ENCODE measurements around the gene NDUFS8.

The NDUFS8 gene

DNA sequence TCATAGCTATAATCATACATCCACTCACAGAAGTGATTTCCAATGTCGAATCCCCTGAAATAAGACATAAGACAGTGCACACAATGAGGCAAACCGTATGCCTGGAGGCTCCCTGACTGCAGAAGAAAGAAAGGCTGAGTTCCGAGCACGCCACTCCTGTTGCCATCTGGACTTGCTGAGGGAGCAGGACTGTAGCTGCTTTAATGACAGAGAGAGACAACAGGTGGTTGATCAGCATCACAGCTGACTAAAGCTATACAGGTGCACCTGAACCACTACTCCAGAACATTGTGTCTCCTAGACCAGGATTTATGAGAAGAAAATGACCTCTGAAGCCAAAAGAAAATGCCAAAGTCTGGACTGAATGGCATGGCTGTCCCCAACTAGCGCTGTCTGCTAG is 35.4 kb downstream of the NDUFS8 start:
- H3K4me3 ChIP-seq (ENCODE audit: low read depth, low read length) = no peak overlapping the region
- H3K9ac ChIP-seq (ENCODE audit: low read length) = no peak overlapping the region
- no peak overlapping the region for H2AK5ac ChIP-seq (ENCODE audit: low read length)
- peaks cover 60 to 75% of the 10 kb centered on the region in 2 experiments for H3K36me3 ChIP-seq (ENCODE audit: control insufficient read depth in 1 of 2, insufficient read depth in 2 of 2, low read length in 2 of 2)
- no peak overlapping the region for H3K18ac ChIP-seq (ENCODE audit: low read length)
- DNase-seq = no peak
- no peaks in the 10 kb centered on the region for H3K79me1 ChIP-seq (ENCODE audit: low read length)
- no peak overlapping the region for H3K4me2 ChIP-seq (ENCODE audit: low read length)
- H3K23ac ChIP-seq (ENCODE audit: low read length) = no peak overlapping the region
- no peaks in the 10 kb centered on the region for H3K9me3 ChIP-seq (ENCODE audit: insufficient read depth, low read depth, low read length)
- no CpG with 5 or more reads among the region's 5 CpGs for WGBS (ENCODE audit: extremely low coverage, insufficient coverage, insufficient read length)
- no peak overlapping the region for H3K14ac ChIP-seq (ENCODE audit: low read length)
- H3K27me3 ChIP-seq (ENCODE audit: insufficient read depth, low read length) = no peaks in the 10 kb centered on the region
- H2BK12ac ChIP-seq (ENCODE audit: low read length) = no peak overlapping the region
- H3K4ac ChIP-seq (ENCODE audit: low read depth, low read length) = no peak overlapping the region
- H2AFZ ChIP-seq (ENCODE audit: insufficient read depth, low read length, poor library complexity) = no peak overlapping the region
- H4K8ac ChIP-seq (ENCODE audit: low read depth, low read length) = no peak overlapping the region
- no peaks in the 10 kb centered on the region for H3K79me2 ChIP-seq (ENCODE audit: control insufficient read depth, insufficient read depth, low read length, poor library complexity)
- H3K27ac ChIP-seq (ENCODE audit: low read depth, low read length) = no peak overlapping the region
- no peak overlapping the region for H2BK120ac ChIP-seq (ENCODE audit: insufficient read depth, low read length, poor library complexity)
- no peaks in the 10 kb centered on the region for H3K4me1 ChIP-seq (ENCODE audit: control insufficient read depth in 1 of 2, insufficient read depth in 2 of 2, low read length in 2 of 2)
- no peak overlapping the region for H2BK5ac ChIP-seq (ENCODE audit: low read depth, low read length, poor library complexity)
- H4K91ac ChIP-seq (ENCODE audit: low read depth, low read length) = no peak overlapping the region
- no peak overlapping the region for H4K12ac ChIP-seq (ENCODE audit: low read depth, low read length)

GRCh38 chr11:68066742-68067141 is 36.3 kb downstream of the NDUFS8 start:
- Histone ChIP-seq H2AFZ (ENCODE audit: insufficient read depth, low read length, poor library complexity) (no peak overlapping the region), H3K18ac (ENCODE audit: low read length) (no peak overlapping the region), H3K23ac (ENCODE audit: low read length) (no peak overlapping the region), H4K8ac (ENCODE audit: low read depth, low read length) (no peak overlapping the region), H3K4me1 (ENCODE audit: control insufficient read depth in 1 of 2, insufficient read depth in 2 of 2, low read length in 2 of 2) (no peaks in the 10 kb centered on the region), H3K27ac (ENCODE audit: low read depth, low read length) (no peak overlapping the region), H3K79me2 (ENCODE audit: control insufficient read depth, insufficient read depth, low read length, poor library complexity) (no peaks in the 10 kb centered on the region), H3K27me3 (ENCODE audit: insufficient read depth, low read length) (no peaks in the 10 kb centered on the region), H2BK120ac (ENCODE audit: insufficient read depth, low read length, poor library complexity) (no peak overlapping the region), H3K9me3 (ENCODE audit: insufficient read depth, low read depth, low read length) (no peaks in the 10 kb centered on the region), H3K4ac (ENCODE audit: low read depth, low read length) (no peak overlapping the region), H3K36me3 (ENCODE audit: control insufficient read depth in 1 of 2, insufficient read depth in 2 of 2, low read length in 2 of 2) (peaks cover 61 to 77% of the 10 kb centered on the region in 2 experiments), H2AK5ac (ENCODE audit: low read length) (no peak overlapping the region), H2BK5ac (ENCODE audit: low read depth, low read length, poor library complexity) (no peak overlapping the region), H3K14ac (ENCODE audit: low read length) (no peak overlapping the region), H3K4me2 (ENCODE audit: low read length) (no peak overlapping the region), H4K91ac (ENCODE audit: low read depth, low read length) (no peak overlapping the region), H3K9ac (ENCODE audit: low read length) (no peak overlapping the region), H3K79me1 (ENCODE audit: low read length) (no peaks in the 10 kb centered on the region), H4K12ac (ENCODE audit: low read depth, low read length) (no peak overlapping the region), H3K4me3 (ENCODE audit: low read depth, low read length) (no peak overlapping the region), H2BK12ac (ENCODE audit: low read length) (no peak overlapping the region)
- WGBS (ENCODE audit: extremely low coverage, insufficient coverage, insufficient read length) = no CpG with 5 or more reads among the region's 3 CpGs
- no peak for DNase-seq

GRCh38 chr11:68067991-68068390 is 37.5 kb downstream of the NDUFS8 start:
- no peaks in the 10 kb centered on the region for H3K4me1 ChIP-seq (ENCODE audit: control insufficient read depth in 1 of 2, insufficient read depth in 2 of 2, low read length in 2 of 2)
- H3K9ac ChIP-seq (ENCODE audit: low read length) = no peak overlapping the region
- H3K18ac ChIP-seq (ENCODE audit: low read length) = no peak overlapping the region
- no peak overlapping the region for H3K4ac ChIP-seq (ENCODE audit: low read depth, low read length)
- no peak overlapping the region for H4K91ac ChIP-seq (ENCODE audit: low read depth, low read length)
- H3K79me2 ChIP-seq (ENCODE audit: control insufficient read depth, insufficient read depth, low read length, poor library complexity) = no peaks in the 10 kb centered on the region
- H3K27me3 ChIP-seq (ENCODE audit: insufficient read depth, low read length) = no peaks in the 10 kb centered on the region
- peaks cover 52 to 72% of the 10 kb centered on the region in 2 experiments for H3K36me3 ChIP-seq (ENCODE audit: control insufficient read depth in 1 of 2, insufficient read depth in 2 of 2, low read length in 2 of 2)
- H2BK5ac ChIP-seq (ENCODE audit: low read depth, low read length, poor library complexity) = no peak overlapping the region
- no peak overlapping the region for H2BK120ac ChIP-seq (ENCODE audit: insufficient read depth, low read length, poor library complexity)
- no peak overlapping the region for H4K12ac ChIP-seq (ENCODE audit: low read depth, low read length)
- H4K8ac ChIP-seq (ENCODE audit: low read depth, low read length) = no peak overlapping the region
- H2AFZ ChIP-seq (ENCODE audit: insufficient read depth, low read length, poor library complexity) = no peak overlapping the region
- H3K23ac ChIP-seq (ENCODE audit: low read length) = no peak overlapping the region
- no peak overlapping the region for H3K4me2 ChIP-seq (ENCODE audit: low read length)
- H3K9me3 ChIP-seq (ENCODE audit: insufficient read depth, low read depth, low read length) = no peaks in the 10 kb centered on the region
- no peak overlapping the region for H3K14ac ChIP-seq (ENCODE audit: low read length)
- no peaks in the 10 kb centered on the region for H3K79me1 ChIP-seq (ENCODE audit: low read length)
- no peak overlapping the region for H2BK12ac ChIP-seq (ENCODE audit: low read length)
- no peak overlapping the region for H2AK5ac ChIP-seq (ENCODE audit: low read length)
- no peak for DNase-seq
- WGBS (ENCODE audit: extremely low coverage, insufficient coverage, insufficient read length) = no CpG with 5 or more reads among the region's 5 CpGs
- H3K4me3 ChIP-seq (ENCODE audit: low read depth, low read length) = no peak overlapping the region
- no peak overlapping the region for H3K27ac ChIP-seq (ENCODE audit: low read depth, low read length)

DNA sequence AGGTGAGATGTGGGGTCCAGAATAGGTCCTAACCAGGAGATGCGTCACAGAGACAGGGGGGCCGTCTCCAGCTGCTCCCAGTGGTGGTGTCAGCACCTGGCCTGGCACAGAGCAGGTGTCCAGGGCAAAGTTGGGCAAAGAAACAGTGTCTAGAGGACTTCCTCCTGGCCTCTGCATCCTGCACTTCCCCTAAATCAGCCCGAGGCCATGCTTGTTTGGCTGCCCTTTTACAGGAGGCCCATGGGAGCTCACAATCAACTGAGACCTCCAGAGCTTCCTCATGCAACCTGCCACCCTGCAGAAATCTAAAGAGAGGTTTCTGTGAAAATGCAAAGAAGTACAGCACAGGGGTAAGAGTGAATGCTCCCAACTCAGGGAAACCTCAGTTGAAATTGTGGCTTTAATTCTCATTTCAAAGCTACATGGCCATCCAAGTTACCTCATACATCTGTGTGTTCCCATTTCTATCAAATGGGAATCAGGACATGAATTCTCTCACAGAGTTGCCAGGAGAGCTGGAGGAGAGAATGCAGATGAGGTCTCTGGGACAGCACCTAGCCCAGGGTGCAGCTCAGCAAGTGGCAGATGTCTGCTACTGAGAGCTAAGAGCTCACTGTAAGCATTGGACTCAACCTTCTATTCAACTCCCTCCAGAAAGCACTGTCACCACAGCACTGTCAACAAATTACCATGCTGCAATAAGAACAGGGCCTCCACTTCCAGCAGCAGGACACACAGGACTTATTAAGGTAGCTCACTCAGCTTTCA is 41.0 kb downstream of the NDUFS8 start:
- no peak overlapping the region for H3K18ac ChIP-seq (ENCODE audit: low read length)
- no CpG with 5 or more reads among the region's 3 CpGs for WGBS (ENCODE audit: extremely low coverage, insufficient coverage, insufficient read length)

More for the DNA sequence above, 41.0 kb downstream of the NDUFS8 start:
- Histone ChIP-seq H3K79me2 (ENCODE audit: control insufficient read depth, insufficient read depth, low read length, poor library complexity) (no peaks in the 10 kb centered on the region), H2BK12ac (ENCODE audit: low read length) (no peak overlapping the region), H3K79me1 (ENCODE audit: low read length) (no peaks in the 10 kb centered on the region), H3K4me2 (ENCODE audit: low read length) (no peak overlapping the region), H3K9ac (ENCODE audit: low read length) (peak overlapping the region; percentile 20), H3K4me3 (ENCODE audit: low read depth, low read length) (no peak overlapping the region), H3K14ac (ENCODE audit: low read length) (no peak overlapping the region), H2AK5ac (ENCODE audit: low read length) (no peak overlapping the region), H3K36me3 (ENCODE audit: control insufficient read depth in 1 of 2, insufficient read depth in 2 of 2, low read length in 2 of 2) (peaks cover 44 to 63% of the 10 kb centered on the region in 2 experiments), H4K91ac (ENCODE audit: low read depth, low read length) (no peak overlapping the region), H3K23ac (ENCODE audit: low read length) (no peak overlapping the region), H3K4ac (ENCODE audit: low read depth, low read length) (no peak overlapping the region), H4K12ac (ENCODE audit: low read depth, low read length) (no peak overlapping the region), H3K4me1 (ENCODE audit: control insufficient read depth in 1 of 2, insufficient read depth in 2 of 2, low read length in 2 of 2) (no peaks in the 10 kb centered on the region), H2AFZ (ENCODE audit: insufficient read depth, low read length, poor library complexity) (no peak overlapping the region), H3K9me3 (ENCODE audit: insufficient read depth, low read depth, low read length) (no peaks in the 10 kb centered on the region), H3K27ac (ENCODE audit: low read depth, low read length) (no peak overlapping the region), H2BK5ac (ENCODE audit: low read depth, low read length, poor library complexity) (no peak overlapping the region), H4K8ac (ENCODE audit: low read depth, low read length) (no peak overlapping the region), H2BK120ac (ENCODE audit: insufficient read depth, low read length, poor library complexity) (no peak overlapping the region), H3K27me3 (ENCODE audit: insufficient read depth, low read length) (no peaks in the 10 kb centered on the region)
- DNase-seq = no peak

All from trophoblast cell (in vitro differentiated cells and primary cell).